Activated CD4-positive, alpha-beta T cell treated with anti-CD3 and anti-CD28 coated beads, Interleukin-2, amount 10 ng/mL, durations not matched to agents 24 days and 14 days (primary cell): ENCODE data around the gene FHOD3. TPM values are rescaled to one million over a fixed set of nuclear protein-coding genes. Genes with fewer than 3 reads are reported as not detected.

Source experiments
- DNase-seq: peaks from one replicate; pipeline ENCODE4 v3.0.0; 2022
- H3K27ac Mint-ChIP-seq: one replicate; pipeline ENCODE4 v1.8.0; 2022; ENCODE audit warnings: mild to moderate bottlenecking, mixed read lengths
- H3K27me3 Mint-ChIP-seq: one replicate; pipeline ENCODE4 v1.8.0; 2022; ENCODE audit warnings: mixed read lengths
- H3K36me3 Mint-ChIP-seq: one replicate; pipeline ENCODE4 v1.8.0; 2022; ENCODE audit warnings: low read depth, mild to moderate bottlenecking, mixed read lengths
- H3K4me1 Mint-ChIP-seq: one replicate; pipeline ENCODE4 v1.8.0; 2021; ENCODE audit warnings: mixed read lengths
- H3K4me3 Mint-ChIP-seq: one replicate; pipeline ENCODE4 v1.8.0; 2022; ENCODE audit warnings: mild to moderate bottlenecking, moderate library complexity, mixed read lengths
- H3K9me3 Mint-ChIP-seq: one replicate; pipeline ENCODE4 v1.8.0; 2021; ENCODE audit warnings: mixed read lengths
- intact Hi-C: fragments of 100-400 bp; cut with micrococcal nuclease; formaldehyde crosslinking; loops from one replicate; pipeline ENCODE4 v1.15.1; 2023
- total RNA-seq: library from RNA; stranded (reverse); gene quantifications from 2 replicates; pipeline ENCODE4 v1.2.3, GENCODE V29; 2022

FHOD3 gene
- total RNA-seq, 1 donor from 2014 or later: not detected

DNA sequence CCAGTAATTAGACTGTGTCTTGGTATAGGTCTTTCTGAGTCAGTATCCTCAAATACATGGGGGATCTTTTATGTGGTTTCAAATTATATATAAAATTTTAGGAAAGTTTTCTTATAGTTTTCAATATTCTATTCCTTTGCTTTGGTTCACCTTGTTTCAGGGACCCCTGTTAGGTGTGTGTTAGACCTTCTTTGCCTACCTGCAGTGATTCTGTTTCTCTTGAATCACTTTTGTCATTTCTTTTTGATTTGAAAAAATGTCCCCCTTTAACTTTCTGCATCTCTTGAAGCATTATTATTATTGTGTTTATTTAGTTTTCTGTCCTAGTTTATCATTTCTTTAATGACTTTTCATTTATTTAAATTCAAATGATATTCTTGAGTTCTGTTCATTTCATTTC is 98.7 kb downstream of the FHOD3 start:
- no peaks in the 10 kb centered on the region for H3K36me3 Mint-ChIP-seq
- H3K27ac Mint-ChIP-seq: no peak overlapping the region
- no peaks in the 10 kb centered on the region for H3K4me1 Mint-ChIP-seq
- DNase-seq: no peak
- H3K9me3 Mint-ChIP-seq: no peaks in the 10 kb centered on the region
- H3K4me3 Mint-ChIP-seq: no peak overlapping the region
- H3K27me3 Mint-ChIP-seq: no peaks in the 10 kb centered on the region
- intact Hi-C loops: no loop called here

DNA sequence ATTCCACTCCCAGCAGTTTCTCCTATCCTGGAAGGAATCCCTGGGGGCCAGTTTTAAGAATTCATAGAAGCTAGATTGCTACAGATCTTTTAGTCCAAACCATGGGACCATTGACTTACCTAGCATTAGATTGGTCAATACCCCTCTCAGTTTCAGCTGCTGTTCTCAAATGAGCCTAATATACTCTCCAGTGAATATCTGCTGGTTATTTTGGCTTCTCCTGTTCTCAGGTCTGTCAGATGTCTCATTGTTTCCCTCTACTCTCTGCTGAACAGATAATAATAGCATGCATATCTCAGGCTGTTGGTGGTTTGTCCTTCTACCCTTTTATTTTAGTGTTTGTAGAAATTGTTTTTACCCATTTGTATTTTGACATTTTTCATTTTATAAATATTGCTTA is 99.5 kb downstream of the FHOD3 start:
- no peaks in the 10 kb centered on the region for H3K36me3 Mint-ChIP-seq
- intact Hi-C loops: no loop called here
- no peaks in the 10 kb centered on the region for H3K9me3 Mint-ChIP-seq
- DNase-seq: no peak
- H3K27me3 Mint-ChIP-seq: no peaks in the 10 kb centered on the region
- no peak overlapping the region for H3K27ac Mint-ChIP-seq
- no peak overlapping the region for H3K4me3 Mint-ChIP-seq
- no peaks in the 10 kb centered on the region for H3K4me1 Mint-ChIP-seq

DNA sequence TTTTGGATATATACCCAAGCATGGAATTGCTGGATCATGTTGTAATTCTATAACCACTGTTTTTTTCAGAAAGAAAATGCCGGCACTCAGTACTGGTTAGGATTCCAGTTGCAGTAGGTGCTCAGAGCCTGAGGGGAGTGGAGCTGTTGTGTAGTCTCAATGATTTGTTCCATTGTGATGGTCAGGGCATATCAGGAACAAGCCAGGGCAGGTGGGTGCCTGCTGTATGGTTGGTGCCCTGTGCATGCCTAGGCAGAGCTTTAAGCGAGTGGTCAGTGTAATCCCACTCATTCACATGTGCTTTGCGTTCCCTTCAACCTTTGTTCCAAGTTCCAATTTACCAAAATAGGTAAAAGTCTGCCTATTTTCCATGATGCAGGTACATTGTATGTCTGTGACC is 100.9 kb downstream of the FHOD3 start:
- H3K27ac Mint-ChIP-seq: no peak overlapping the region
- H3K4me1 Mint-ChIP-seq: no peaks in the 10 kb centered on the region
- no peaks in the 10 kb centered on the region for H3K27me3 Mint-ChIP-seq
- H3K36me3 Mint-ChIP-seq: no peaks in the 10 kb centered on the region
- intact Hi-C loops: no loop called here
- H3K4me3 Mint-ChIP-seq: no peak overlapping the region
- H3K9me3 Mint-ChIP-seq: no peaks in the 10 kb centered on the region
- DNase-seq: no peak

DNA sequence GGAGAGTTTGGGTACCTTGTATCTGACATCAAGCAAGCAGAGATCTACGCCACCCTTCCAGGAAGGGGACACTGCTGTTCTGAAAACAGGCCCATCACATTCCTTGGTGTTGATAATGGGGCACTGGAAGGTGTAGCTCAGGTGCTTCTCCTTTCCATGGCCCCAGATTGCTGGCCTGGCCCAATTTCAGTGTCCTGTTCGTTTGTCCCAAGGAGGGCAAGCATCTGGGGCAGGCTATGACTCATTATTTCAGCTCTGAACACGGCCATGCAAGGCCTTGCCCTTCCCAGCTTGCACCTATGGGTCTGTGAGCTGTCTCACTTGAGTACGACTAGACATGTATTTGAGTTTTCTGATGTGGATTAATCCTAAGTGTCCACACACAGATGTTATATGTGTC is 101.5 kb downstream of the FHOD3 start:
- Mint-ChIP-seq H3K4me1 (no peaks in the 10 kb centered on the region), H3K36me3 (no peaks in the 10 kb centered on the region), H3K4me3 (no peak overlapping the region), H3K27ac (no peak overlapping the region), H3K9me3 (no peaks in the 10 kb centered on the region), H3K27me3 (no peaks in the 10 kb centered on the region)
- intact Hi-C loops: no loop called here
- DNase-seq: no peak

DNA sequence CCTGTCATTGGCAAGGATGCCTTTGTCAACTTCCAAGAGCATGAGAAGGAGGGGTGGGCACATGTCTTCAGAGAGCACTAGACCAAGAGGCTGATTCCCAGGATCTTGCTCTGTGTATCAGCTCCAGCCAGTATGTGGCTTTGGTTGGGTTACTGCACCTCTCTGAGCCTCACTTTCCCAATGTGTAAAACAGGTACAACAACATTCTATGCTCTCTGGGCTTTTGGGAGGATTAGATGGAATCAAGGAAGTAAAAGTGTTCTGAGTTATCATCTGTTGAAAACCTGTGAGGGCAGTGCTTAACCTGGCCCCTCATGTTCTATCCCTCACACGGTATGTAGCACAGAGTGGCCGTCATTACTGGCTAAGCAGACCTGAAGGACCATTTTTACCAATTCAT is 103.9 kb downstream of the FHOD3 start:
- H3K36me3 Mint-ChIP-seq: no peaks in the 10 kb centered on the region
- no peaks in the 10 kb centered on the region for H3K4me1 Mint-ChIP-seq
- no peak overlapping the region for H3K27ac Mint-ChIP-seq
- intact Hi-C loops: no loop called here
- no peaks in the 10 kb centered on the region for H3K27me3 Mint-ChIP-seq
- DNase-seq: no peak
- H3K4me3 Mint-ChIP-seq: no peak overlapping the region
- H3K9me3 Mint-ChIP-seq: no peaks in the 10 kb centered on the region

DNA sequence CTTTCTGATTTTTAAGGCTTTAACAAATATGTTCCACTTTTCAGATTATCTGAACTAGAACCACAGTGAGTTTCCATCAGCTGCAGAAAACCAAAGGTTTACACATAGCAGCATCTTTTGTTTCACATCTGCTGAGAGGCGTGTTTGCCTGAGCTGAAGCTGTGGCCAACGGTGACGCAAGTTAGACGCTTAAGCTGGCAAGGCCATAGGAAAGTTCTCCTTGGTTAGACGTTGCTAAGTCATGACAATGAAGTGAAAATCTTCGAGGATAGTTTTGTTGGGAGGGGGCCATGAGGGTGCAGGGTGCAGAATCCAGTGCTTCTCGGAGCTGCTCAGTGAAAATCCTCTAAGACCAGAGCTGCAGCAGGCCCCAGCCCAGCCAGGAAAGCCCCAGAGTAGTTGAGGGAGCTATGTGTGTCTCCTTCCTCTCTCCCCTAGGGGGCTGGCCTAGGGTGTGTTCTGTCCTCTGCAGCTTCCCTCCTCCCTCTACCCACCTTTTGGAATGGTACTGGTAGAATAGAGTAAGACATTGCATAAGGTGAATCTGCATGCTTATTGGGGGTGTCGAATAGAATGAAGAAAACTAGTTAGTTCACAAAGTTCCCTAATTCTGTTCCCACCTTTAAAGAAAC is 105.4 kb downstream of the FHOD3 start:
- no peak for DNase-seq
- Mint-ChIP-seq H3K36me3 (no peaks in the 10 kb centered on the region), H3K4me1 (no peaks in the 10 kb centered on the region), H3K27me3 (no peaks in the 10 kb centered on the region), H3K9me3 (no peaks in the 10 kb centered on the region), H3K4me3 (no peak overlapping the region), H3K27ac (no peak overlapping the region)
- intact Hi-C loops: no loop called here

DNA sequence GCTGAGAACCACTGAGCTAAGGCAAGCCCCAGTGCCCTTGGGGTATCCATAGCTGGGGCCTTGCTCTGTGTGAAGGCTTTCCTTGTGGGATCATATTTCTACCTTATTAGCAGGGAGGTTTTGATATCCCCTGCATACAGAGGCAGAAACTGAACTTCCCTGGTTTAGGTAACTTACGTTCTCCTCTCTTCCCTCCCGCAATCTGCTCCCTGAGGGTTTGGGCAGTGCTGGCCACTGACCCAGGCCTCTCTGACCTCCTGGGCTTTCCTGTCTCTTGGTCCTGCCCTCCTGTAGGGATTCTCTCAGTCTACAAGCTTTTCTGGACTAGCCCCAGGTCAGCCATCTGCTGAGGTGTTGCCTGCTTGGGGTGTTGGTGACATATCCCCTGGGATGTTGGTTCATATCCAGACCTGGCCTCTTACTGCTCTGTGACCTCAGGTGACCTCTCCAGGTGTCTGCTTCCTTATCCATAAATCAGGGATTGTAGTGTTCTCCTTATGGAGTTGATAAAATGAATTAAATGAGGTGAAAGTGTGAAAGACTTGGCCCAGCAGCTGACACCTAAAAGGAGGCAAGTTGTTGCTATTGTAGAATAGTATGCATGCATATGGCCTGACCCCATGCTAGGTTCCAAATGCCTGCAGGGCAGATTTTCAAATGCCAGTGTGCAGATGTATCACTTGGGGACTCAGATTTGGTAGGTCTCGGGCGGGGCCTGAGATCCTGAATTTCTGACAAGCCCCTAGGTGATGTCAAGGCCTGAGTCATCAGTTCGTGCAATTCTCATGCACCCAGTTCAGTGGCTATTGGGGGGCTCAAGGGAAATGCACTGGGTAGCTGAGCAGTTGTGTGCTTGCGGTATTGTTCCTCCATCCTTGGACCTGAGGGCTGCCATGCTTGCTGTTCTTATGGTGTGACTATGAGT is 106.6 kb downstream of the FHOD3 start:
- no peaks in the 10 kb centered on the region for H3K4me1 Mint-ChIP-seq
- no peaks in the 10 kb centered on the region for H3K27me3 Mint-ChIP-seq
- intact Hi-C loops: no loop called here
- no peaks in the 10 kb centered on the region for H3K36me3 Mint-ChIP-seq
- no peak overlapping the region for H3K4me3 Mint-ChIP-seq
- H3K27ac Mint-ChIP-seq: no peak overlapping the region
- no peak for DNase-seq
- no peaks in the 10 kb centered on the region for H3K9me3 Mint-ChIP-seq

DNA sequence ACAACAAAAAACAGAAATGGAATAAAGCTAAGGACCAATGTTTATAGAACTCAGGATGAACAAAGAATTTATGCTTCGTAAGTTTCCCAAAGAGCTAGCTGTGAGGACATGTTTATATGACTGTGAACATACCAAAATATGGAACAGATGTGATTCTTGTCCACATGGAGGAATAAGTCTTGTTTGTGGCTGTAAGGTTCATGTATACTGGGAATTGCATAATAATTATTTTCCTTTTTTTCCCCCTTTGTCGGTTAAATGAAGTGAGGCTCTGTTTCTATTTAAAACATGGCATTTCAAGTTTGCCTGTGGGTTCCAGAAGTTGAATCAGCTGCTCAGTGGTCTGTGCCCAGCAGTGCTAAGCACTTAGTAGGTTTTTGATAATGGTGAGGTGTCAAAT is 108.1 kb downstream of the FHOD3 start:
- DNase-seq: no peak
- intact Hi-C loops: no loop called here
- Mint-ChIP-seq H3K9me3 (no peaks in the 10 kb centered on the region), H3K27ac (no peak overlapping the region), H3K27me3 (no peaks in the 10 kb centered on the region), H3K4me1 (no peaks in the 10 kb centered on the region), H3K36me3 (no peaks in the 10 kb centered on the region), H3K4me3 (no peak overlapping the region)

DNA sequence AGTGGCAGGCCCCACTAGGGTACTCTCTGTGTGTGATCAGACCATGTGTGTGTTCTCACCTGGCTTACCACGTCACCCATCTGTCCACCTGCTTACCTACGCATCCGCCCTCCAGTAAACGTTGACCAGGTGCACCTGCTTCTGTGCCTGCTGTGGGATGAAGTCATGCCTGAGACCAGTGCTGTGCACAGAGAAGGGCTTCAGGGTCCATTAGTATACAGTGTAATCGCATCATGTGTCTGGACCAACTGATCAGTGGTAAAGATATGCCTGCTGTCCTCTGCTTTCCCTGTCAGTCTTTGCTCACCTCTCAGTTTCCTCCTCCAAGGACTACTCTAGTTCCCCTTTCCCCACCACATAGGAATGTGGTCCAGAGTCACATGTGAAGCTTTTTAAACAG is 109.3 kb downstream of the FHOD3 start:
- intact Hi-C loops: no loop called here
- no peak for DNase-seq
- no peaks in the 10 kb centered on the region for H3K4me1 Mint-ChIP-seq

DNA sequence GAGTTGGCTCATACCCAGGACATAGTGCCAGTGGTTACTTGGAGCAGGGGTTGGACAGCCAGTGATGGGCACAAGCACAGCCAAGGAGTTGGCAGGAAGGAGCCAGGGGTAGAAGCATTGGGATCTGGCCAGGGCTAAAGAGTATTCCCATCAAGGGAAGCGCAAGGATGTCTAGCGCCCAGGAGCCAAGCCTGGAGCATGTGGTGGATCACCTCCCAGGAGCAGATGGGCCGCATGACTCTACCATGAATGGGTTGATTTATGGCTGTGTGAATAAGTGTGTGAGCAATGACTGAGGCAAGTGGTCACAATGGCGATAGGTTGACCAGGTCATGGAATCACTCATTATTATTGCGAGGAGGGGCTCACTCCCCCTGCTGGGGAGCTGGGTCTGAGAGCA is 111.1 kb downstream of the FHOD3 start:
- DNase-seq: no peak
- no peak overlapping the region for H3K4me3 Mint-ChIP-seq
- H3K4me1 Mint-ChIP-seq: no peaks in the 10 kb centered on the region
- no peaks in the 10 kb centered on the region for H3K36me3 Mint-ChIP-seq
- H3K9me3 Mint-ChIP-seq: no peaks in the 10 kb centered on the region
- intact Hi-C loops: no loop called here
- H3K27ac Mint-ChIP-seq: no peak overlapping the region
- no peaks in the 10 kb centered on the region for H3K27me3 Mint-ChIP-seq

More for the DNA sequence above, 109.3 kb downstream of the FHOD3 start:
- Mint-ChIP-seq H3K27me3 (no peaks in the 10 kb centered on the region), H3K9me3 (no peaks in the 10 kb centered on the region), H3K36me3 (no peaks in the 10 kb centered on the region), H3K4me3 (no peak overlapping the region), H3K27ac (no peak overlapping the region)

DNA sequence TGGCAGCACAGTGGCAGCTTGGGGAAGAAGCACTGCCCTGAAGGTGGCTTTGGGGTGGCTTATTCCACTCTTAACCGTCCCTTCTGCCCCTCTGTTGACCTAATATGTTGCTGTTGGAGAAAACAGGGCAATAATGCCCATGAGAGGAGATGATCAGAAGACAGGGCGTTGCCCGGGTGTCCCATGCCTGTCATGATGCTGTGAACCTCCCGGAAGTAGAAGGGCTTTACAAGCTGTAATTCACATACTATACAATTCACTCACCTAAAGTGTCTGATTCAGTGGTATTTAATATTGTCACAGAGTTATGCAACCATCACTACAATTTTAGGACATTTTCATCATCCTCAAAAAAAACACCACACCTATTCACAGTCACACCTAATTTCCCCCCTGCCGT is 112.3 kb downstream of the FHOD3 start:
- H3K27ac Mint-ChIP-seq: no peak overlapping the region
- no peaks in the 10 kb centered on the region for H3K36me3 Mint-ChIP-seq
- H3K9me3 Mint-ChIP-seq: no peaks in the 10 kb centered on the region
- DNase-seq: no peak
- H3K4me1 Mint-ChIP-seq: no peaks in the 10 kb centered on the region
- H3K27me3 Mint-ChIP-seq: no peaks in the 10 kb centered on the region
- H3K4me3 Mint-ChIP-seq: no peak overlapping the region
- intact Hi-C loops: no loop called here

DNA sequence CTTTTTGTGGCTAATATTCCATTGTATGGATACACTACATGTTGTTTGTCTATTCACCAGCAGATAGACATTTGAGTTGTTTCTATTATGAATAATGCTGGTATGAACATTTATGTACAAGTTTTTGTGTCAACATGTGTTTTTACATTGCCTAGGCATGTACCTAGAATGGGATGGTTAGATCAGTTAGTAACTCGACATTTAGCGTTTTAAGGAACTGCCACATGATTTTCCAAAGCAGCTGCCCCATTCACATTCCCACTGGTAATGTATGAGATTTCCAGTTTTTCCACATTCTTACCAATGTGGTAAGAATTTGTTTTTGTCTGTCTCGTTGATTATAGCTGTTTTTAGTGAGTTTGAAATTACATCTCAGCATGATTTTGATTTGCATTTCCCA is 112.8 kb downstream of the FHOD3 start:
- Mint-ChIP-seq H3K27ac (no peak overlapping the region), H3K36me3 (no peaks in the 10 kb centered on the region), H3K4me3 (no peak overlapping the region), H3K27me3 (no peaks in the 10 kb centered on the region), H3K9me3 (no peaks in the 10 kb centered on the region), H3K4me1 (no peaks in the 10 kb centered on the region)
- DNase-seq: no peak
- intact Hi-C loops: no loop called here

DNA sequence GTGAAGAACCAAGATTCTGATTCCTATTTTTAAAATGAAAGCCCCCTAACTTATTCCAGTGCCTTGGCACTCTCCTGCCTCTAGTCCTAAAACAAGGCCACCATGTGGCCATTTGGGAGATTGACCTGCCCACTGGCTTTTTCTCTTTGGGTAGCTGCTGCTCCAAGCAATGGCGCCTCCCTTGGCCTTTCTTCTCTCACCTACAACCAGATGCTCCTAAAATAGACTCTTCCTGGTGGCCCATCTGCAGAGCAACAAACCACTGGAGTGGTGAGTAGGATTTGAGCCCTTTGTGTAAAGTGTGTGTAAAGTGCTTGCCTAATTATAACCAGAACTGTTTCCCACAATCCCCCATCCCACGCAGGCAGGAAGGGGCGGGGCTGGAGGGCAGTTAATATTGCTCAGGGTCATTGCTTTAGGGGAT is 114.2 kb downstream of the FHOD3 start:
- Mint-ChIP-seq H3K27me3 (no peaks in the 10 kb centered on the region), H3K27ac (no peak overlapping the region), H3K4me3 (no peak overlapping the region), H3K4me1 (no peaks in the 10 kb centered on the region), H3K9me3 (no peaks in the 10 kb centered on the region), H3K36me3 (no peaks in the 10 kb centered on the region)
- no peak for DNase-seq
- intact Hi-C loops: no loop called here

DNA sequence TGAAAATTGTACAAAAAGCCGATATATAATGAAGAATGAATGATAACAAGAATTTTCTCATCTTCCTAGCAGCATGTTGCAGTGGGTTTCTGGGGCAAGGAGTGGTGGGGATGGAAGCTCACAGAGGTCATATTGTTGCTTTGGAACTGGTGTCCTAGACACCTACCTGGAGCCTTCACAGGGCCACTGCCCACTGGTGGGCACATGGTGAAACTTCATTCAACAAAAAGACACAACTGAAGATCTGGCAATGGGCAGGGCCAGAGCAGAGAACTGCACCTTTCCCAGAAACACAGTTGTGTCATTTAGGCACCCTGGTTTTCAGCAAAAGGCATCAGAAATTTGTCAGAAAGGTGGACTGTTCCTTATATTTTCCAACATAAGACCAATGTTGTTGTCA is 115.3 kb downstream of the FHOD3 start:
- no peak overlapping the region for H3K4me3 Mint-ChIP-seq
- no peaks in the 10 kb centered on the region for H3K9me3 Mint-ChIP-seq
- DNase-seq: no peak
- H3K36me3 Mint-ChIP-seq: no peaks in the 10 kb centered on the region
- H3K27me3 Mint-ChIP-seq: no peaks in the 10 kb centered on the region
- intact Hi-C loops: no loop called here
- H3K27ac Mint-ChIP-seq: no peak overlapping the region
- H3K4me1 Mint-ChIP-seq: no peaks in the 10 kb centered on the region
